K562 (cell line): ENCODE data around the gene ENDOU. TPM values are rescaled to one million over a fixed set of nuclear protein-coding genes. Genes with fewer than 3 reads are reported as not detected.

ENCODE experiments used
- BRCA1 ChIP-seq, 2 experiments: fragments of 450-650 bp in 1 of 2; sonication (generic) in 1 of 2; formaldehyde crosslinking in 1 of 2; IDR thresholded peaks; 2 replicates each; pipeline versions ENCODE4 v1.5.0 to v1.6.1; 2017 to 2020; ENCODE audit warnings: mild to moderate bottlenecking in 1 of 2, missing genetic modification reagents in 1 of 2
- EP300 ChIP-seq: IDR thresholded peaks from 2 replicates; pipeline ENCODE4 v1.6.1; 2012; ENCODE audit warnings: low read length, improper control_type of control experiment
- ESRRA ChIP-seq: fragments of 450-650 bp; IDR thresholded peaks from 2 replicates; pipeline ENCODE4 v1.6.1; 2014; ENCODE audit warnings: low read depth, mild to moderate bottlenecking, moderate library complexity, borderline replicate concordance
- ETV6 ChIP-seq, 3 experiments: fragments of 150-350 bp in 1 of 3; sonication (generic) in 1 of 3; formaldehyde crosslinking in 1 of 3; IDR thresholded peaks; 2 replicates each; pipeline versions ENCODE4 v1.6.1 to v1.8.0; 2014 to 2022; ENCODE audit warnings: borderline replicate concordance in 2 of 3, low read depth in 2 of 3, antibody characterized with exemption in 1 of 3, low read length in 1 of 3, mild to moderate bottlenecking in 1 of 3, missing genetic modification reagents in 1 of 3
- FOXA1 ChIP-seq: fragments of 450-650 bp; IDR thresholded peaks from 2 replicates; pipeline ENCODE4 v1.6.1; 2016; ENCODE audit warnings: mild to moderate bottlenecking, borderline replicate concordance
- HDAC3 ChIP-seq: fragments of 450-650 bp; IDR thresholded peaks from 2 replicates; pipeline ENCODE4 v1.6.1; 2018; ENCODE audit warnings: borderline replicate concordance, mild to moderate bottlenecking, moderate library complexity; ENCODE audit not compliant: partially characterized antibody
- HNRNPK ChIP-seq: fragments of 200-400 bp; formaldehyde crosslinking; IDR thresholded peaks from one replicate; pipeline ENCODE4 v1.6.1; 2018; ENCODE audit warnings: mild to moderate bottlenecking, low read depth, low read length; ENCODE audit not compliant: poor library complexity, severe bottlenecking
- MTA1 ChIP-seq: fragments of 450-650 bp; IDR thresholded peaks from 2 replicates; pipeline ENCODE4 v1.6.1; 2017; ENCODE audit warnings: borderline replicate concordance
- NCOR1 ChIP-seq: fragments of 450-650 bp; IDR thresholded peaks from 2 replicates; pipeline ENCODE4 v1.6.1; 2016; ENCODE audit warnings: mild to moderate bottlenecking, moderate library complexity
- RBM34 ChIP-seq: fragments of 200-400 bp; formaldehyde crosslinking; IDR thresholded peaks from 2 replicates; pipeline ENCODE4 v1.6.1; 2018; ENCODE audit warnings: low read length, borderline replicate concordance; ENCODE audit not compliant: insufficient read depth
- SFPQ ChIP-seq: fragments of 200-400 bp; formaldehyde crosslinking; IDR thresholded peaks from 2 replicates; pipeline ENCODE4 v1.6.1; 2017; ENCODE audit warnings: mild to moderate bottlenecking, low read depth, low read length, moderate library complexity
- TEAD4 ChIP-seq, 2 experiments: sonication (generic) in 1 of 2; formaldehyde crosslinking in 1 of 2; IDR thresholded peaks; 2 replicates each; pipeline versions ENCODE4 v1.6.1 to v1.8.0; 2012 to 2022; ENCODE audit warnings: borderline replicate concordance in 1 of 2, inconsistent platforms in 1 of 2, low read length in 1 of 2, mild to moderate bottlenecking in 1 of 2, missing genetic modification reagents in 1 of 2
- ZC3H8 ChIP-seq: fragments of 450-650 bp; IDR thresholded peaks from 2 replicates; pipeline ENCODE4 v1.6.1; 2017
- ZFP36 ChIP-seq: fragments of 150-350 bp; IDR thresholded peaks from 2 replicates; pipeline ENCODE4 v1.6.1; 2018; ENCODE audit warnings: low read length, low read depth; ENCODE audit not compliant: partially characterized antibody
- ZFP91 ChIP-seq: sonication (generic); formaldehyde crosslinking; IDR thresholded peaks from 2 replicates; pipeline ENCODE4 v1.8.0; 2022; ENCODE audit warnings: mild to moderate bottlenecking, missing genetic modification reagents
- ZNF592 ChIP-seq: fragments of 450-650 bp; IDR thresholded peaks from 2 replicates; pipeline ENCODE4 v1.6.1; 2017; ENCODE audit warnings: antibody characterized with exemption, mild to moderate bottlenecking
- ZZZ3 ChIP-seq: fragments of 450-650 bp; IDR thresholded peaks from 2 replicates; pipeline ENCODE4 v1.6.1; 2016; ENCODE audit warnings: antibody characterized with exemption, mild to moderate bottlenecking, moderate library complexity
- polyA plus RNA-seq, 8 experiments: library from polyadenylated mRNA; depleted of rRNA in 4 of 8; stranded (reverse) in 5 of 8; unstranded in 3 of 8; fragments of >200 nt; fragmentation: Nextera tagmentation in 2 of 8; fragmentation: Illumina TruSeq in 1 of 8; extraction: Ambion mirVana in 2 of 8; extraction: Trizol in 1 of 8; gene quantifications; 2 replicates each; pipeline versions ENCODE4 v1.2.1 to v1.2.3, GENCODE V29; 2011 to 2014; ENCODE audit warnings: inconsistent platforms in 1 of 8, missing spikeins in 1 of 8
- total RNA-seq, 7 experiments: library from RNA; depleted of rRNA in 6 of 7; stranded (reverse); fragments of >200 nt in 6 of 7; fragmentation: Illumina TruSeq in 2 of 7; extraction: Trizol in 2 of 7; gene quantifications; 2 replicates each; pipeline versions ENCODE4 v1.2.1 to v1.2.3, GENCODE V29; 2011 to 2021; ENCODE audit warnings: low replicate concordance in 1 of 7

ENDOU gene
- total and polyA plus RNA-seq, 9 of the 15 experiments (the other 6 are each of a cell fraction or from before 2014, with no cell fraction given): 0.03 TPM; not detected in 8

GRCh38 chr12:47744005-47744651 lies 18.8 kb upstream of the ENDOU start (continued):
- TF ChIP-seq ZFP91: no peak
- no peak for TF ChIP-seq EP300
- TF ChIP-seq ETV6 (IDR thresholded peaks at IDR 0.05; ENCODE audit: borderline replicate concordance in 1 of 2, low read depth in 2 of 2, low read length in 1 of 2): no peak
- TF ChIP-seq ETV6 (CRISPR knock-in tag; IDR thresholded peaks at IDR 0.05; ENCODE audit: borderline replicate concordance): no peak
- no peak for TF ChIP-seq HNRNPK
- peak; percentile 77 for TF ChIP-seq ZFP36
- no peak for TF ChIP-seq ZNF592
- no peak for TF ChIP-seq HDAC3
- no peak for TF ChIP-seq NCOR1
- no peak for TF ChIP-seq ZZZ3
- peak; percentile 49; the same call in 1 of the 2 replicates for TF ChIP-seq MTA1
- no peak for TF ChIP-seq FOXA1
- TF ChIP-seq BRCA1 (IDR thresholded peaks at IDR 0.05): no peak
- TF ChIP-seq BRCA1 (CRISPR knock-in tag; IDR thresholded peaks at IDR 0.05): no peak
- TF ChIP-seq RBM34: no peak
- TF ChIP-seq ESRRA: no peak
- no peak for TF ChIP-seq SFPQ
- no peak for TF ChIP-seq ZC3H8
- 0 out of 2 replicates have a peak, but pooled peaks have one; percentile 10 for TF ChIP-seq TEAD4 (IDR thresholded peaks at IDR 0.05; ENCODE audit: low read length)
- no peak for TF ChIP-seq TEAD4 (CRISPR knock-in tag; IDR thresholded peaks at IDR 0.05; ENCODE audit: borderline replicate concordance)
